Ovary (tissue), 9 donors: ENCODE data around the gene SLC7A6OS. TPM values are rescaled to one million over a fixed set of nuclear protein-coding genes. Genes with fewer than 3 reads are reported as not detected.

Source experiments
- DNase-seq, 5 donors: peaks; one replicate each; pipeline ENCODE4 v3.0.0-alpha.2; 2019 to 2020
- H3K27ac ChIP-seq, 2 donors: fragments of 200-600 bp; one replicate each; pipeline versions ENCODE4 v1.5.1 to v1.8.0; 2019 to 2022
- H3K27me3 ChIP-seq: fragments of 200-600 bp; one replicate; pipeline ENCODE4 v1.8.0; 2022
- H3K36me3 ChIP-seq: fragments of 200-600 bp; sonication (generic); one replicate; pipeline ENCODE4 v1.5.1; 2019
- H3K4me1 ChIP-seq: one replicate; pipeline ENCODE4 v1.8.1; 2013; ENCODE audit warnings: mild to moderate bottlenecking, moderate library complexity; ENCODE audit not compliant: insufficient read depth
- H3K4me3 ChIP-seq: fragments of 200-600 bp; sonication (generic); one replicate; pipeline ENCODE4 v1.5.1; 2017
- H3K9me3 ChIP-seq, 2 donors: fragments of 200-600 bp in 1 of 2; sonication (generic) in 1 of 2; one replicate each; pipeline versions ENCODE4 v1.5.1 to v1.8.1; 2013 to 2019; ENCODE audit warnings: mild to moderate bottlenecking in 1 of 2, moderate library complexity in 1 of 2
- CTCF ChIP-seq, 3 donors: fragments of 450-650 bp in 2 of 3; fragments of 200-600 bp in 1 of 3; IDR thresholded peaks; one replicate each; pipeline versions ENCODE4 v1.5.1 to v1.8.0; 2016 to 2022; ENCODE audit warnings: antibody characterized with exemption in 3 of 3, mild to moderate bottlenecking in 1 of 3
- EP300 ChIP-seq: sonication (generic); formaldehyde crosslinking; IDR thresholded peaks from one replicate; pipeline ENCODE4 v1.6.1; 2017; ENCODE audit warnings: antibody characterized with exemption
- POLR2A ChIP-seq: fragments of 450-650 bp; IDR thresholded peaks from one replicate; pipeline ENCODE4 v1.6.1; 2017; ENCODE audit warnings: antibody characterized with exemption, mild to moderate bottlenecking, moderate library complexity
- WGBS, 3 donors: extraction: QIAGEN DNeasy Blood & Tissue Kit in 1 of 3; methylation state at CpG; one replicate each; pipeline versions ENCODE4 v1.1.5 to v1.1.7; 2013 to 2017; 5-methylcytosine and 5-hydroxymethylcytosine counted together
- intact Hi-C, 4 donors: fragments of 100-400 bp; cut with DNase I; formaldehyde crosslinking; loops; one replicate each; pipeline versions ENCODE4 v1.11.0 to v1.15.1; 2022 to 2023
- polyA plus RNA-seq, 2 donors: library from polyadenylated mRNA; stranded (reverse); fragments of 200-250 nt in 1 of 2; fragments of 350-450 nt in 1 of 2; fragmentation: Illumina TruSeq in 1 of 2; extraction: RNeasy Lipid Tissue Mini Kit (QIAGEN cat#74804) in 1 of 2; gene quantifications; one replicate each; pipeline ENCODE4 v1.2.3, GENCODE V29; 2013 to 2014
- total RNA-seq, 7 donors: library from RNA; depleted of rRNA in 2 of 7; stranded (reverse); fragments of >200 nt in 2 of 7; fragmentation: NEBNext Ultra II Directional in 3 of 7; extraction: Animal tissue kit (Norgen Biotek cat#: 25700) in 3 of 7; gene quantifications; one replicate each; pipeline versions ENCODE4 v1.1.0 to v1.2.4, GENCODE V29; 2016 to 2023
- donor health status: DM: no; HTN: no; CAD: no; lungs with moderate emphysema.
- donor health status: DM: no; HTN: no; CAD: no.
- donor health status: Bipolar disorder and iron deficiency.
- donor health status: DM: yes; HTN: yes; CAD: no.
- donor health status: DM: no; HTN: no; CAD: no.
- donor health status: DM: yes; HTN: yes; CAD: no.

The SLC7A6OS gene
- total and polyA plus RNA-seq, 9 donors, result 8.7 to 20.7 (median 17.6) TPM

DNA sequence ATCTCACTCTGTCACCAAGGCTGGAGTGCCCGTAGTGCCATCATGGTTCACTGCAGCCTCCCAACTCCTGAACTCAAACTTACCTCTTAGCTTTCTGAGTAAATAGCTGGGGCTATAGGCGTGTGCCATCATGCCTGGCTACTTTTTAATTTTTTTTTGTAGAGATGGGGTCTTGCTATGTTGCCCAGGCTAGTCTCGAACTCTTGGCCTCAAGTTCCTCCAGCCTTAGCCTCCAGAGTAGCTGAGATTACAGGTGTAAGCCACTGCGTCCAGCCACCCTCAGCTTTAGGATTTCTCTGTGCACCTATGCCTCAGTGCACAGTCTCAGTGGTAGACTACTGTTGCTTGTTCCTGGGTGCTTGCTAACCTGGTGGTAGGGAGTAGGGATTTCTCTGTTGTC, 41.0 kb downstream of the SLC7A6OS start:
- intact Hi-C loops, result no loop called here
- no peak for DNase-seq
- TF ChIP-seq POLR2A, result no peak
- TF ChIP-seq CTCF (IDR thresholded peaks at IDR 0.05), result no peak
- no peak for TF ChIP-seq EP300
- no peaks in the 10 kb centered on the region for H3K4me1 ChIP-seq
- 96 to 98% (median 96%) methylated on average over 4 of the region's 4 CpGs for whole genome bisulfite sequencing, 3 donors
- no peaks in the 10 kb centered on the region for H3K9me3 ChIP-seq
- H3K27ac ChIP-seq, result no peak overlapping the region
- no peaks in the 10 kb centered on the region for H3K27me3 ChIP-seq
- H3K4me3 ChIP-seq, result no peak overlapping the region
- no peaks in the 10 kb centered on the region for H3K36me3 ChIP-seq

DNA sequence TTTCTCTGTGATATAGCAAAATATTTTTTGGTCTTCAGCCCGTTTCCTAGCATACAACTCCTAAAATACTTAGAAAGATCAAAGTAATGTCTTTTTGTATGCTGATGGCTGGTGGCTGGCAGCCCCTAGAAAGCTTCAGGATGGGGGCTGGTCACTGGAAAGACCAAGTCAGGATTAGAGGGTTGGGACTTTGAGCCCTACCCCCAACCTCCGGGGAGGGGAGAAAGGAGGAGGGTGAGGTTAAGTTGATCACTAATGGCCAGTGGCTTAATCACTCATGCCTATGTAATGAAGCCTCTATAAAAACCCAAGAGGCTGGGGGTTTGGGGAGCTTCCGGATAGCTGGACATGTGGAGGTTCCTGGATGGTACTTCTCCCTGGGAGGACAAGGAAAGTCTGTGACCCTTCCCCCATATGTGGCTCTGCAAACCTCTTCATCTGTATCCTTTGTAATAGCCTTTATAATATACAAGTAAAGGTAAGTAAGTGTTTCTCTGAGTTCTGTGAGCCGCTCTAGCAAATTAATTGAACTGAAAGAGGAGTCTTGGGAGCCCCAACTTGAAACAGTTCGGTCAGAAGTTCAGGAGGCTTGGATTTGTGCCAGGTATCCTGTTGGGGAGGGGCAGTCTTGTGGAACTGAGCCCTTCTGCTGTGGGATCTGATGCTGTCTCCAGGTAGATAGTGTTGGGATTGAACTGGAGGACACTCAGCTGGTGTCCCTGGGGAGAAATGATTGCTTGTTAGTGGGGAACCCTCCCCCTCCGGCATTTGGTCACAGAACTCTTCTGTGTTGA, 42.9 kb downstream of the SLC7A6OS start:
- TF ChIP-seq POLR2A, result no peak
- intact Hi-C loops, result no loop called here
- 64 to 71% (median 64%) methylated on average over 6 of the region's 6 CpGs for WGBS, 3 donors
- no peaks in the 10 kb centered on the region for H3K36me3 ChIP-seq
- no peaks in the 10 kb centered on the region for H3K9me3 ChIP-seq
- no peaks in the 10 kb centered on the region for H3K27me3 ChIP-seq
- no peak overlapping the region for H3K27ac ChIP-seq
- H3K4me3 ChIP-seq, result no peak overlapping the region
- H3K4me1 ChIP-seq, result no peaks in the 10 kb centered on the region
- DNase-seq, result no peak

- no peak for DNase-seq
- TF ChIP-seq POLR2A (no peak), EP300 (no peak), CTCF (IDR thresholded peaks at IDR 0.05) (no peak)
- 5 to 10% (median 6%) methylated on average over 23 of the region's 23 CpGs for WGBS, 3 donors
Observed at GRCh38 chr16:68265078-68265920, 45.4 kb downstream of the SLC7A6OS start.

GRCh38 chr16:68264128-68265077, 46.3 kb downstream of the SLC7A6OS start, which contains the start of gene SLC7A6:
Gene SLC7A6 (plus strand): TSS chr16:68264526. CDS start chr16:68274727, 10,201 bp downstream.
- Histone ChIP-seq H3K4me3 (peak within 1 kb of the TSS; percentile 75), H3K9me3 (no peaks in the 10 kb centered on the region), H3K27me3 (no peaks in the 10 kb centered on the region), H3K4me1 (no peaks in the 10 kb centered on the region), H3K36me3 (no peaks in the 10 kb centered on the region), H3K27ac (peak within 1 kb of the TSS; percentile 49 to 57)
- peak; percentile 55 to 77 (median 69) for DNase-seq
- intact Hi-C loops, result loop anchor here (5.0 kb wide), 1 partner anchor 63 kb away; no protein-coding TSS in a partner anchor
- TF ChIP-seq CTCF (IDR thresholded peaks at IDR 0.05), result peak in 2 of 3 donors; percentile 69 to 75
- no peak for TF ChIP-seq POLR2A
- no peak for TF ChIP-seq EP300
- 1% methylated on average over 95 to 122 of the region's 123 CpGs for WGBS, 3 donors

More at GRCh38 chr16:68265078-68265920, 45.4 kb downstream of the SLC7A6OS start:
- Histone ChIP-seq H3K9me3 (no peaks in the 10 kb centered on the region), H3K4me1 (no peaks in the 10 kb centered on the region), H3K27me3 (no peaks in the 10 kb centered on the region), H3K4me3 (peak overlapping the region; percentile 75), H3K27ac (peak overlapping the region; percentile 49 to 57), H3K36me3 (no peaks in the 10 kb centered on the region)
- intact Hi-C loops, result no loop called here
